Thyroid gland (tissue), 4 donors: ENCODE data around the gene GDPD5. TPM values are rescaled to one million over a fixed set of nuclear protein-coding genes. Genes with fewer than 3 reads are reported as not detected.

Experiments
- DNase-seq, 2 donors: peaks; one replicate each; pipeline ENCODE4 v3.0.0-alpha.2; 2019
- H3K27ac ChIP-seq, 3 donors: fragments of 200-600 bp; sonication (generic); 1 replicate in 2 of 3; 2 replicates in 1 of 3; pipeline ENCODE4 v1.5.1; 2016 to 2019; ENCODE audit warnings: mild to moderate bottlenecking in 1 of 3, moderate library complexity in 1 of 3
- H3K27me3 ChIP-seq: fragments of 200-600 bp; sonication (generic); one replicate; pipeline ENCODE4 v1.5.1; 2019
- H3K36me3 ChIP-seq, 2 donors: fragments of 200-600 bp; sonication (generic); one replicate each; pipeline ENCODE4 v1.5.1; 2016 to 2019
- H3K4me1 ChIP-seq, 2 donors: fragments of 200-600 bp; sonication (generic); one replicate each; pipeline ENCODE4 v1.5.1; 2017 to 2019
- H3K4me3 ChIP-seq, 3 donors: fragments of 200-600 bp; sonication (generic); replicated peaks in 1 of 3; 1 replicate in 2 of 3; 2 replicates in 1 of 3; pipeline ENCODE4 v1.5.1; 2016; ENCODE audit warnings: mild to moderate bottlenecking in 1 of 3
- H3K9me3 ChIP-seq: fragments of 200-600 bp; sonication (generic); one replicate; pipeline ENCODE4 v1.5.1; 2017
- POLR2A ChIP-seq, 2 donors: fragments of 450-650 bp; IDR thresholded peaks; one replicate each; pipeline ENCODE4 v1.6.1; 2017; ENCODE audit warnings: antibody characterized with exemption in 2 of 2, mild to moderate bottlenecking in 2 of 2, moderate library complexity in 1 of 2
- WGBS, 2 donors: methylation state at CpG; one replicate each; pipeline ENCODE4 v1.1.5; 2017; 5-methylcytosine and 5-hydroxymethylcytosine counted together
- intact Hi-C: fragments of 100-400 bp; cut with DNase I; formaldehyde crosslinking; loops from one replicate; pipeline ENCODE4 v1.15.1; 2023
- total RNA-seq, 4 donors: library from RNA; depleted of rRNA; stranded (reverse); fragments of >200 nt; gene quantifications; one replicate each; pipeline ENCODE4 v1.2.3, GENCODE V29; 2016
- TF ChIP-seq, protein P1 (sequence below), 6 experiments: fragments of 200-600 bp in 3 of 6; fragments of 450-650 bp in 3 of 6; sonication (generic) in 3 of 6; IDR thresholded peaks; one replicate each; pipeline ENCODE4 v1.5.1; 2016 to 2019; ENCODE audit warnings: antibody characterized with exemption in 6 of 6, mild to moderate bottlenecking in 2 of 6, inconsistent platforms in 1 of 6, moderate library complexity in 1 of 6

Gene GDPD5
- total RNA-seq, 4 donors from 2014 or later, result 5.6 to 6.4 (median 6.1) TPM

DNA sequence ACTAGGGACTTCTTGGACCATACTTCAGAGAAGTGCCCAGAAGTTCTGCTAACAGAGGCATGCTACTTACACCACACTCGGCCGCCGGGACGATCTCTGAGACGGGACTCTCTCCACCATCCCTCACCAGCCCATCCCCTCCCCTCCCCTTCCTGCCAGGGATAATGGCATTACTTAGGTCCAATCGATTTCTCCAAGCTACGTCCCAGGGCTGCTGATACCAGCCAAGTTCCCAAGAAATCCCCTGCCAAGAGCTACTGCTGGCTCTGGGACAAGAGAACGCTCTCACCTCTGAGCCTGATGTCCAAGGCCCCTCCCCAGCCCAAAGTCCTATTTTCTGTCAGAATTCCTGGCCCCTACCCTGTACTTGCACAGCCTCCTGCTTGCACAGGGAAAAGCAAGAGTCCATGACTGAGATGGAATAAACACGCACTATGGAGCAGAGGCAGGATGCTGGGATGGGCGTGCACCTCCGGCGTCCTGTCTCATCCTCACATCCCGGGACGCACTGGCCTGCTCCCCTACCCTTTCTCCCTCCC, 42.7 kb downstream of the GDPD5 start:
- no peak for DNase-seq
- intact Hi-C loops, result no loop called here
- no peaks in the 10 kb centered on the region for H3K27me3 ChIP-seq
- H3K9me3 ChIP-seq, result no peaks in the 10 kb centered on the region
- no peaks in the 10 kb centered on the region for H3K4me1 ChIP-seq
- 76 to 77% methylated on average over 12 to 14 of the region's 14 CpGs for WGBS, 2 donors
- H3K27ac ChIP-seq, result no peak overlapping the region
- TF ChIP-seq, protein P1, sequence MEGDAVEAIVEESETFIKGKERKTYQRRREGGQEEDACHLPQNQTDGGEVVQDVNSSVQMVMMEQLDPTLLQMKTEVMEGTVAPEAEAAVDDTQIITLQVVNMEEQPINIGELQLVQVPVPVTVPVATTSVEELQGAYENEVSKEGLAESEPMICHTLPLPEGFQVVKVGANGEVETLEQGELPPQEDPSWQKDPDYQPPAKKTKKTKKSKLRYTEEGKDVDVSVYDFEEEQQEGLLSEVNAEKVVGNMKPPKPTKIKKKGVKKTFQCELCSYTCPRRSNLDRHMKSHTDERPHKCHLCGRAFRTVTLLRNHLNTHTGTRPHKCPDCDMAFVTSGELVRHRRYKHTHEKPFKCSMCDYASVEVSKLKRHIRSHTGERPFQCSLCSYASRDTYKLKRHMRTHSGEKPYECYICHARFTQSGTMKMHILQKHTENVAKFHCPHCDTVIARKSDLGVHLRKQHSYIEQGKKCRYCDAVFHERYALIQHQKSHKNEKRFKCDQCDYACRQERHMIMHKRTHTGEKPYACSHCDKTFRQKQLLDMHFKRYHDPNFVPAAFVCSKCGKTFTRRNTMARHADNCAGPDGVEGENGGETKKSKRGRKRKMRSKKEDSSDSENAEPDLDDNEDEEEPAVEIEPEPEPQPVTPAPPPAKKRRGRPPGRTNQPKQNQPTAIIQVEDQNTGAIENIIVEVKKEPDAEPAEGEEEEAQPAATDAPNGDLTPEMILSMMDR (IDR thresholded peaks at IDR 0.05), result no peak
- no peak for TF ChIP-seq POLR2A (IDR thresholded peaks at IDR 0.05)
- no peak overlapping the region for H3K4me3 ChIP-seq
- H3K36me3 ChIP-seq, result no peaks in the 10 kb centered on the region

DNA sequence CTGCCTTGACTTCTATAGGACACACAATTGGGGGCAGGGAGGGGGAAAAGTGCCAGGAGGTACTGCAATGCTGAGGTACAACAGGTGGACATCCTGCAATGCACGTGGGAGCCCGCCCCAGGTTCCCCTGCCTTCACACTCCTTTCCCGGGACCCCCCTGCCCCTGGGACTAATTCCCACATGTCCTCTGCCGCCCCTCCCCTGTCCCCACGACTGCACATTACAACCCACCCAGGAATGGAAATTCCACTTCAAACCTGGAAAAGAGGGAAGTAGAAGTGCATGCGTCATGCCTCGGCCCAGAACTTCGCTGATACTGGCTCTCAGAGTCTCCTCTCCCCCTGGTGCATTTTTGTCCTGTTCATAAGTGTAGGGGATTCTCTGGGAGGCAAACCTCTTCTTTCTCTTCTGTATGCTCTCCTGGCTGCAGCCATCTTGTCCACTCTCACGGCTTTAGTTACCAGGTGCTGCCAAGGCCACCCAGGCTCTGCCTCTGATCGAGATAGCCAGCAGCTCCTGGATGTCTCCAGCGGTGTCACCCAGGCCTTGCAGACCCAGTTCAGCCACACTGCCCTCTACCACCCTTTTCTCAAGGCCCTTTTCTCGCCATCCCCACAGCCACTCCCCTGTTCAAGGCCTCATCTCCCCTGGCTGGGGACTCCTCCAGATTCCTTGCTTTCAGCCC, 43.7 kb downstream of the GDPD5 start:
- no peak overlapping the region for H3K4me3 ChIP-seq
- no peak overlapping the region for H3K27ac ChIP-seq
- peaks cover 0 to 3% of the 10 kb centered on the region in 2 donors for H3K4me1 ChIP-seq
- intact Hi-C loops, result no loop called here
- no peaks in the 10 kb centered on the region for H3K9me3 ChIP-seq
- H3K36me3 ChIP-seq, result no peaks in the 10 kb centered on the region
- WGBS, 2 donors, result 86 to 88% methylated on average over 12 of the region's 12 CpGs
- no peak for TF ChIP-seq POLR2A (IDR thresholded peaks at IDR 0.05)
- TF ChIP-seq, protein P1 (IDR thresholded peaks at IDR 0.05), result no peak
- H3K27me3 ChIP-seq, result no peaks in the 10 kb centered on the region
- no peak for DNase-seq

DNA sequence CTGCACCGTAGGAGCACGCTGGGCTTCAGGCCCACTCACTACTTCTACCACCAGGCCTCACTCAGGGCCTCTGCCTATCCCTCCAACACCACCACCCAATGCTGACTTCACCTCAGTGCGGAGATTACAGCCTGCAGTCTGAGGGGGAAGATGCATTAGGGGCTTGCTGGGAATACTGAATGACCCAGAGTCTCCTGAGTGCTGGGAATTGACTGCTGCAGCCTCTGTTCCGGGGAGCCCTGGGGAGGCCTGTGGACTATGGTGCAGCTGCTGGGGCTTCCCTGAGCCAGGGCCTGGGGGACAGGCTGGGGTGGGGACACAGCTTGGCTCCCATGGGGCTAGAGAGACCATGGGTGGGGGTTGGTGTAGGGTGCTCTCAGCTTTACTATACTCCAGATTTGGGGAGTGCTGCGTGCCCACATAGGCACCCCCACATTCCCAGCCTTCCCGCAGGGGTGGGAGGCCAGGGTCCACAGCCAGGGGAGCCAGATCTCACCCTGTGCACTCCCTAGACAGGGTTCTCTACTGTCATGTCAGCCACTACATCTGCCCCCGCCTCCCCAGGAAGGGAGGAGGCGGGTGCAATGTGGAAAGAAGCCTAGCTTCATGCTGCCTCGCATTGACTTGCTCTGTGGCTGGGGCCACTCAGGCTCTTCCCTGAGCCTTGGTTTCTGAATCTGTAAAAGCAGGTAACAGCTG, 44.4 kb downstream of the GDPD5 start:
- no peak for DNase-seq
- Histone ChIP-seq H3K9me3 (no peaks in the 10 kb centered on the region), H3K4me1 (peaks cover 7 to 10% of the 10 kb centered on the region in 2 donors), H3K27ac (no peak overlapping the region), H3K36me3 (no peaks in the 10 kb centered on the region), H3K4me3 (no peak overlapping the region), H3K27me3 (no peaks in the 10 kb centered on the region)
- 86 to 87% methylated on average over 5 to 9 of the region's 9 CpGs for WGBS, 2 donors
- intact Hi-C loops, result no loop called here
- TF ChIP-seq POLR2A (IDR thresholded peaks at IDR 0.05), result no peak
- TF ChIP-seq, protein P1 (IDR thresholded peaks at IDR 0.05), result no peak

DNA sequence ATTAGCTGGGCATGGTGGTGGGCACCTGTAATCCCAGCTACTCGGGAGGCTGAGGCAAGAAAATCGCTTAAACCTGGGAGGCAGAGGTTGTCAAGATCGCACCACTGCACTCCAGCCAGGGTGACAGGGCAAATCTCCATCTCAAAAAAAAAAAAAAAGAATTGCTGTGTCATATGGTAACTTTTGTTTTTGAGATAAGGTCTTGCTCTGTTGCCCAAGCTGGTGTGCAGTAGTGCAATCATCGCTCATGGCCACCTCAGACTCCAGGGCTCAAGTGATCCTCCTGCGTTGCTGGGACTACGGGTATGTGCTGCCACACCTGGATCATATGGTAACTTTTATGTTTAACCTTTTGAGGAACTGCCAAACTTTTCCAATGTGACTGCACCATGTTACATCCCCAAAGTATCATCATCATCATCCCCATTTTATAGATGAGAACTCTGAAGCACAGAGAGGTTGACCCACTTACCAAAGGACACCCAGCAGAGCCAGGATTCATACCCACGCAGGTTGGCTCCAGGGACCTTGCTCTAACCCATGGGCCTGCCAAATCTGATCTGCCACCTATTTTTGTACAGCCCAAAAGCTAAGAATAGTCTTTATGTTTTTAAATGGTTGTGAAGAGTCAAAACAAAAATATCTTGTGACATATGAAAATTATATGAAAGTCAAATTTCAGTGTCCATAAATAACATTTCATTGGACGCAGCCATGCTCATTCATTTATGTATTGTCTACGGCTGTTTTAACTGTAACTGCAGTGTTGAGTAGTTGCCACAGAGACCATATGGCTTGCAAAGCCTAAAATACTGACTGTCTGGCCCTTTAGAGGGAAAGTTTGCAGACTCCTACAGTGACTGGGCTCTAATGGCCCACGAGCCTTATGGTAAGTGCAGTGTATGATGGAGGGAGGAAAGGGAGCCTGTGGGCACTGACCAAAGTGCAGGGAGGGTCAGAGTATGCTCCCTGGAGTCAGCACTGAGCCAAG, 45.3 kb downstream of the GDPD5 start:
- Histone ChIP-seq H3K4me1 (peaks cover 12 to 19% of the 10 kb centered on the region in 2 donors), H3K9me3 (no peaks in the 10 kb centered on the region), H3K27me3 (no peaks in the 10 kb centered on the region), H3K36me3 (no peaks in the 10 kb centered on the region), H3K27ac (no peak overlapping the region), H3K4me3 (no peak overlapping the region)
- DNase-seq, result no peak
- TF ChIP-seq POLR2A (IDR thresholded peaks at IDR 0.05), result no peak
- TF ChIP-seq, protein P1 (IDR thresholded peaks at IDR 0.05), result no peak
- 88 to 92% methylated on average over 10 of the region's 10 CpGs for WGBS, 2 donors
- intact Hi-C loops, result no loop called here
